ENCODE measurements around the gene ANKRD44. TPM values are rescaled to one million over a fixed set of nuclear protein-coding genes. Genes with fewer than 3 reads are reported as not detected.

The ANKRD44 gene
- total RNA-seq, 1 donor from 2014 or later = 8.1 TPM

DNA sequence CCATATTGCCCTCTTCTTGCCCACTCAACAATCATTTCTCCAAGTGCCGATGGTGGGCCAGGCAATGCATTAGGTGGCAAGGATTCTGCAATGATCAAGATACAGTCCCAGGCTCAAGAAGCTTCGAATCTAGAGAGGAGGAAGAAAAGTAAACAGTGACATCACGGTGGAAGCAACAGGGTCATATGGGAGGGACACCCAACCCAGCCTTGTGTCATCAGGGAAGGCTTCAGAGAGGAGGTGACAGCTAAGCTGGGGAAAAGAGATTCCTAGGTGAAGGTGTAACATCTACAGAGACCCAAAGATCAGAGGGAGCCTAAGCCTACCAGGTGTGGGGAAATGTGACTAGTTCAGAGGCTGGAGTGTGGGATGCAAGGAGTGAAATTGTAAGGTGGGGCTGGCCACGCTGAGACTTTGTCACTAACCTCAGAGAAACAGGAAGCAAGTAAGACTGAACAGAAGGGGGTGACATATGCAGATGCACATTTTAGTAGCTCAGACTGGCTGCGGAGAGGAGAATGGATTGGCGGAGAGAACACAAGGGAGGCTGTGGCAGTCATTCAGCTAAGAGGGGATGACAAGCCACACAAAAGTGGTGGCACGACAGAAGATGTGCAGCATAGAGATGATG is 104.9 kb downstream of the ANKRD44 start:
- no peaks in the 10 kb centered on the region for H3K36me3 Mint-ChIP-seq (ENCODE audit: low read depth, unreplicated experiment)
- TF ChIP-seq, protein P1, sequence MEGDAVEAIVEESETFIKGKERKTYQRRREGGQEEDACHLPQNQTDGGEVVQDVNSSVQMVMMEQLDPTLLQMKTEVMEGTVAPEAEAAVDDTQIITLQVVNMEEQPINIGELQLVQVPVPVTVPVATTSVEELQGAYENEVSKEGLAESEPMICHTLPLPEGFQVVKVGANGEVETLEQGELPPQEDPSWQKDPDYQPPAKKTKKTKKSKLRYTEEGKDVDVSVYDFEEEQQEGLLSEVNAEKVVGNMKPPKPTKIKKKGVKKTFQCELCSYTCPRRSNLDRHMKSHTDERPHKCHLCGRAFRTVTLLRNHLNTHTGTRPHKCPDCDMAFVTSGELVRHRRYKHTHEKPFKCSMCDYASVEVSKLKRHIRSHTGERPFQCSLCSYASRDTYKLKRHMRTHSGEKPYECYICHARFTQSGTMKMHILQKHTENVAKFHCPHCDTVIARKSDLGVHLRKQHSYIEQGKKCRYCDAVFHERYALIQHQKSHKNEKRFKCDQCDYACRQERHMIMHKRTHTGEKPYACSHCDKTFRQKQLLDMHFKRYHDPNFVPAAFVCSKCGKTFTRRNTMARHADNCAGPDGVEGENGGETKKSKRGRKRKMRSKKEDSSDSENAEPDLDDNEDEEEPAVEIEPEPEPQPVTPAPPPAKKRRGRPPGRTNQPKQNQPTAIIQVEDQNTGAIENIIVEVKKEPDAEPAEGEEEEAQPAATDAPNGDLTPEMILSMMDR (IDR thresholded peaks at IDR 0.05; ENCODE audit: unreplicated experiment) = no peak
- H3K27me3 Mint-ChIP-seq (ENCODE audit: unreplicated experiment) = peaks cover 6% of the 10 kb centered on the region
- no peaks in the 10 kb centered on the region for H3K9me3 Mint-ChIP-seq (ENCODE audit: unreplicated experiment)
- H3K4me3 Mint-ChIP-seq (ENCODE audit: unreplicated experiment) = no peak overlapping the region
- H3K4me1 Mint-ChIP-seq (ENCODE audit: unreplicated experiment) = peaks cover 16% of the 10 kb centered on the region
- DNase-seq (ENCODE audit: low spot score) = no peak
- H3K27ac Mint-ChIP-seq (ENCODE audit: unreplicated experiment) = no peak overlapping the region

DNA sequence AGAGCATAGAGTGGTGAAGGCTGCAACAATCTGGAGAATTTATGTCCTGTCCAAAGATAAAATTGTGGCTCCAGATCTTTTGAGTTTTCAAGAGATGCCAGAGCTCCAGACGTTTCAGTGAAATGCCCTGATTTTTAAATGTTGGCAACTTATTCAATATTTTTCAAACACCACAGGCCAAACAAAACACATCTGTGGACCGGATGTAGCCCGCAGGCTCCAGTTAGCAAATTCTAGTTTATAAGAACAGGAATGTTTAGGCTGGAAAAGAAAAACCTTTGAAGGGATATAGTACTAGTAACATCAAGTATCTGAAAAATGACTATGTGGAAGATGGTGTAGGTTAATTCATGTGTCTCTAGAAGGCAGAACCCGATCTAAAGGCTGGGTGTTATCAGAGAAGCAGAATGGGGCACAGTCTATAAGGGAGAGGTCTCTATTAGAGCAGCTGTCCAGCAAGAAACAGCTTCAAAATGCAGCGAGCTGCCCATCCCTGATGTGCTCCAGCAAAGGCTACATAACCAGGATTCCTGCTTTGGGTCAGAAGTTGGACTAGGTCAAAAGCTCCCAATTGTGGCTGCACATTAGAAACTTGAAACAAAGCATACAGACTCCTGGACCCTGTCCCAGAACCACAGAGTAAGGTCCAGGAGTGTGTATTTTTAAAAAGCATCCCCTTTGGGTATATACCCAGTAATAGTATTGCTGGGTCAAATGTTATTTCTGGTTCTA is 105.9 kb downstream of the ANKRD44 start:
- Mint-ChIP-seq H3K27me3 (ENCODE audit: unreplicated experiment) (peaks cover 6% of the 10 kb centered on the region), H3K9me3 (ENCODE audit: unreplicated experiment) (no peaks in the 10 kb centered on the region), H3K4me3 (ENCODE audit: unreplicated experiment) (no peak overlapping the region), H3K36me3 (ENCODE audit: low read depth, unreplicated experiment) (no peaks in the 10 kb centered on the region), H3K27ac (ENCODE audit: unreplicated experiment) (no peak overlapping the region), H3K4me1 (ENCODE audit: unreplicated experiment) (peaks cover 6% of the 10 kb centered on the region)
- DNase-seq (ENCODE audit: low spot score) = no peak
- TF ChIP-seq, protein P1 (IDR thresholded peaks at IDR 0.05; ENCODE audit: unreplicated experiment) = no peak

DNA sequence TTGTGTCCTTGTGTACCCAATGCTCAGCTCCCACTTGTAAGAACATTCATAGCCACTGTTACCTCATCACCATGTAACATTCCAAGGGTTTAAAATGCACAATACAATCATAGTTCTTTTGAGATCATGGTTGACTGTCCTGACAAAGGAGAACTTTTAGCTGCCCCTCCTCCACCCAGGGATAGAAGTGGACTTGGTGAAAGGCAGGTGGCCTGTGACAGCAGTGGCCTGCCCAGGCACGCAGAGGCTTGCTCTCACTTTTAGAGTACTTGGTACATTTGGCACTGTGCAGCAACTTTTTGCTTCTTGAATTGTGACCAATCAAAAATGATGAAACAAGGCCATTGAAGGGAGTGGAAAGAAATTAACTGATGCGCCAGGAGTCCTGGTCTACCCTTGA is 108.7 kb downstream of the ANKRD44 start:
- TF ChIP-seq, protein P1 (IDR thresholded peaks at IDR 0.05; ENCODE audit: unreplicated experiment) = no peak

DNA sequence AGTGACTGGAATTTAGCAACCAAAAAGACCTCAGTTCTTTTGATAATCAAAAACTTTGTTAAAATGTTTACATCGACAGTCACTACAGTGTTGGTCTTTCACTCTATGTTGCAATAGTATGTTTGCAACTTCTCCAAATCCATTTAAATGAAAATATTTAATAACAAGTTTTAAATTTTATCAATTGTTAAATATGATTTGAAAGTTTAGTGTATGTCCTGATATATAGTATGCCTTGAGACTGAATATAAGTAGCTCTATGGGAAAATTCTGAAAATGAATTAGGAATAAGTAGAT is 109.9 kb downstream of the ANKRD44 start:
- DNase-seq (ENCODE audit: low spot score) = no peak
- Mint-ChIP-seq H3K27me3 (ENCODE audit: unreplicated experiment) (peaks cover 4% of the 10 kb centered on the region), H3K36me3 (ENCODE audit: low read depth, unreplicated experiment) (no peaks in the 10 kb centered on the region), H3K4me1 (ENCODE audit: unreplicated experiment) (peaks cover 4% of the 10 kb centered on the region), H3K27ac (ENCODE audit: unreplicated experiment) (no peak overlapping the region), H3K4me3 (ENCODE audit: unreplicated experiment) (no peak overlapping the region), H3K9me3 (ENCODE audit: unreplicated experiment) (no peaks in the 10 kb centered on the region)
- TF ChIP-seq, protein P1 (IDR thresholded peaks at IDR 0.05; ENCODE audit: unreplicated experiment) = no peak

More for the DNA sequence above, 108.7 kb downstream of the ANKRD44 start:
- H3K4me3 Mint-ChIP-seq (ENCODE audit: unreplicated experiment) = no peak overlapping the region
- H3K9me3 Mint-ChIP-seq (ENCODE audit: unreplicated experiment) = no peaks in the 10 kb centered on the region
- H3K27me3 Mint-ChIP-seq (ENCODE audit: unreplicated experiment) = peaks cover 6% of the 10 kb centered on the region
- H3K27ac Mint-ChIP-seq (ENCODE audit: unreplicated experiment) = no peak overlapping the region
- no peaks in the 10 kb centered on the region for H3K36me3 Mint-ChIP-seq (ENCODE audit: low read depth, unreplicated experiment)
- DNase-seq (ENCODE audit: low spot score) = no peak
- H3K4me1 Mint-ChIP-seq (ENCODE audit: unreplicated experiment) = peaks cover 4% of the 10 kb centered on the region

DNA sequence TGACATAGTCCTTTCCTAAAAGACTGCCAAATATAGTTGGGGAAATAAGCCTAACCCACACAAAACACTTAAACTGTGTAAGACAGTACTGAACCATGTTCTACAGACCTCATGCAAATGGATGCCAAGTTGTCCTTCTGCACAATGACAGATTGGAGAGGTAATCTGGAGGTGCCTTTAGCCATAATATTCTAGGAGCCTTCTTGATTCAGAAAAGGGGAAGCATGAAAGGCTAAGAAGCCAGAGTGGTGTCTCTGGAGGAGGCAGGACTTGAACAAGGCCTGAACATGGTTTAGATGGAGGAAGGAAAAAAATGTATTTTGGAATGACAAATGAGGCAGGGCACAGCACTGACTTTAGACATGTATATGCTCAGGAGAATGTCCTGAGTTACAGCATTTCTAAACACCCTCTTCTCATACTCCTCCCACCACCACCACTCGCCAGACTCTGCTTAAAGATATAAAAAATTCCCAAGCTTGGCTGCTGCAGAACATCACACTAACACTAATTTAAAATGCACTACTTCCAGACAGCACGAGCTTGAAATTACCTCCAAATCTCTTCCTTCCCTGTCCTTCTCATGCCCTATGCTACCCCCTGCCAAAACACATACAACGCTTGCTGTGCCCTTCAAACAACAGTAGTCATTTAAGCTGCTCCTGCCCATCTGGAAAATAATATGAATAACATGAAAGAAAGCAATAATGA is 110.4 kb downstream of the ANKRD44 start:
- H3K4me3 Mint-ChIP-seq (ENCODE audit: unreplicated experiment) = no peak overlapping the region
- H3K4me1 Mint-ChIP-seq (ENCODE audit: unreplicated experiment) = peaks cover 4% of the 10 kb centered on the region
- no peaks in the 10 kb centered on the region for H3K9me3 Mint-ChIP-seq (ENCODE audit: unreplicated experiment)
- DNase-seq (ENCODE audit: low spot score) = no peak
- no peaks in the 10 kb centered on the region for H3K36me3 Mint-ChIP-seq (ENCODE audit: low read depth, unreplicated experiment)
- TF ChIP-seq, protein P1 (IDR thresholded peaks at IDR 0.05; ENCODE audit: unreplicated experiment) = no peak
- H3K27ac Mint-ChIP-seq (ENCODE audit: unreplicated experiment) = no peak overlapping the region
- H3K27me3 Mint-ChIP-seq (ENCODE audit: unreplicated experiment) = peaks cover 2% of the 10 kb centered on the region
